Mammary epithelial cell (primary cell): ENCODE results near the gene DDX59.

ENCODE experiments used
- EZH2 ChIP-seq: IDR thresholded peaks from 2 replicates; pipeline ENCODE4 v1.6.1; 2012; ENCODE audit warnings: low read length, inconsistent platforms, borderline replicate concordance
- TF ChIP-seq, protein P1 (sequence below), 2 donors: IDR thresholded peaks in 1 of 2; conservative IDR thresholded peaks in 1 of 2; 2 replicates each; pipeline ENCODE4 v1.5.1; 2011 to 2012; ENCODE audit warnings: inconsistent platforms in 2 of 2, low read length in 2 of 2, mild to moderate bottlenecking in 2 of 2, control low read depth in 1 of 2, low read depth in 1 of 2; ENCODE audit not compliant: insufficient read depth in 1 of 2; ENCODE audit errors: extremely low read depth in 1 of 2

DNA sequence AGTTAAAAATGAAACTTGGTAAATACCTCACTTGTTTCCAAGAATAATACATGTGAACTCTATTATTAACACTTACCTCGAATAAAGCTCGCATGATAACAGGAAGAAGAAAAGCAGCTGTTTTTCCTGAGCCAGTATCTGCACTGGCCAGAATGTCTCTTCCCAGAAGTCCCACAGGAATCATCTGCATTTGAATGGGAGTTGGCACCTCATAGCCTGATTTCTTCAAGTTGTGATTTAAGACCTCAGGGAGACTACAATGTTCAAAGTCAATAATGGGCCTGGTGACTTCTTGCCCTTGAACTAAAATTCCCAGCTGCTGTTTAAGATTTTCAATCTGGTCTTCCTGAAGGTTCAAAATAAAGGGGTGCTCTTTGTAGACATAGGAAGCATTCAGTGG lies 3.8 kb downstream of the DDX59 start:
- TF ChIP-seq, protein P1, sequence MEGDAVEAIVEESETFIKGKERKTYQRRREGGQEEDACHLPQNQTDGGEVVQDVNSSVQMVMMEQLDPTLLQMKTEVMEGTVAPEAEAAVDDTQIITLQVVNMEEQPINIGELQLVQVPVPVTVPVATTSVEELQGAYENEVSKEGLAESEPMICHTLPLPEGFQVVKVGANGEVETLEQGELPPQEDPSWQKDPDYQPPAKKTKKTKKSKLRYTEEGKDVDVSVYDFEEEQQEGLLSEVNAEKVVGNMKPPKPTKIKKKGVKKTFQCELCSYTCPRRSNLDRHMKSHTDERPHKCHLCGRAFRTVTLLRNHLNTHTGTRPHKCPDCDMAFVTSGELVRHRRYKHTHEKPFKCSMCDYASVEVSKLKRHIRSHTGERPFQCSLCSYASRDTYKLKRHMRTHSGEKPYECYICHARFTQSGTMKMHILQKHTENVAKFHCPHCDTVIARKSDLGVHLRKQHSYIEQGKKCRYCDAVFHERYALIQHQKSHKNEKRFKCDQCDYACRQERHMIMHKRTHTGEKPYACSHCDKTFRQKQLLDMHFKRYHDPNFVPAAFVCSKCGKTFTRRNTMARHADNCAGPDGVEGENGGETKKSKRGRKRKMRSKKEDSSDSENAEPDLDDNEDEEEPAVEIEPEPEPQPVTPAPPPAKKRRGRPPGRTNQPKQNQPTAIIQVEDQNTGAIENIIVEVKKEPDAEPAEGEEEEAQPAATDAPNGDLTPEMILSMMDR (conservative IDR thresholded peaks at IDR 0.05 in 1 of 2, IDR thresholded peaks at IDR 0.05 in 1 of 2; ENCODE audit: extremely low read depth in 1 of 2, insufficient read depth in 1 of 2, low read depth in 1 of 2, low read length in 2 of 2): no peak
- no peak for TF ChIP-seq EZH2
